Activated naive CD8-positive, alpha-beta T cell treated with anti-CD3 and anti-CD28 coated beads, Interleukin-2, amount 10 ng/mL, durations not matched to agents 7 days and 5 days (primary cell): Measurements from ENCODE around the gene RFX2. TPM values are rescaled to one million over a fixed set of nuclear protein-coding genes. Genes with fewer than 3 reads are reported as not detected.
"Not testable (repeated sequence)": the region's sequence is repeated elsewhere in the genome, so short reads cannot be mapped to it uniquely, and the experiment has no call there.

Source experiments
- ATAC-seq: fragments of 150-1000 bp; cut with Tn5 transposase; one replicate; pipeline ENCODE4 v1.10.0; 2021; ENCODE audit warnings: low read depth, moderate library complexity
- POLR2A ChIA-PET: fragments of 350-600 bp; sonication (Branson Sonifier 250); formaldehyde crosslinking; loops from one replicate; lab custom pipeline; 2021; ENCODE audit warnings: antibody characterized with exemption; lab: Charles Lee
- DNase-seq: peaks from one replicate; pipeline ENCODE4 v3.0.0; 2021
- H3K27ac Mint-ChIP-seq: one replicate; pipeline ENCODE4 v1.8.0; 2022; ENCODE audit warnings: mild to moderate bottlenecking, mixed read lengths
- H3K27me3 Mint-ChIP-seq: one replicate; pipeline ENCODE4 v1.8.0; 2022; ENCODE audit warnings: mild to moderate bottlenecking, moderate library complexity, mixed read lengths
- H3K36me3 Mint-ChIP-seq: one replicate; pipeline ENCODE4 v1.8.0; 2021; ENCODE audit warnings: mild to moderate bottlenecking, mixed read lengths
- H3K4me1 Mint-ChIP-seq: one replicate; pipeline ENCODE4 v1.8.0; 2021; ENCODE audit warnings: mixed read lengths
- H3K4me3 Mint-ChIP-seq: one replicate; pipeline ENCODE4 v1.8.0; 2022; ENCODE audit warnings: mild to moderate bottlenecking, moderate library complexity, mixed read lengths
- H3K9me3 Mint-ChIP-seq: one replicate; pipeline ENCODE4 v1.8.0; 2021; ENCODE audit warnings: mixed read lengths
- total RNA-seq, 2 experiments: library from RNA; stranded (reverse); gene quantifications; one replicate each; pipeline ENCODE4 v1.2.3, GENCODE V29; 2021

The RFX2 gene
- total RNA-seq, 2 experiments from 2014 or later = 9.9 to 12.2 TPM

GRCh38 chr19:6084821-6085220 is 25.5 kb downstream of the RFX2 start:
- peaks cover 27% of the 10 kb centered on the region for H3K4me1 Mint-ChIP-seq
- no peaks in the 10 kb centered on the region for H3K9me3 Mint-ChIP-seq
- no peaks in the 10 kb centered on the region for H3K27me3 Mint-ChIP-seq
- POLR2A ChIA-PET = no interaction called here
- DNase-seq (no peak), ATAC-seq (no peak)
- H3K27ac Mint-ChIP-seq = no peak overlapping the region
- peaks cover 3% of the 10 kb centered on the region for H3K36me3 Mint-ChIP-seq
- H3K4me3 Mint-ChIP-seq = no peak overlapping the region

DNA sequence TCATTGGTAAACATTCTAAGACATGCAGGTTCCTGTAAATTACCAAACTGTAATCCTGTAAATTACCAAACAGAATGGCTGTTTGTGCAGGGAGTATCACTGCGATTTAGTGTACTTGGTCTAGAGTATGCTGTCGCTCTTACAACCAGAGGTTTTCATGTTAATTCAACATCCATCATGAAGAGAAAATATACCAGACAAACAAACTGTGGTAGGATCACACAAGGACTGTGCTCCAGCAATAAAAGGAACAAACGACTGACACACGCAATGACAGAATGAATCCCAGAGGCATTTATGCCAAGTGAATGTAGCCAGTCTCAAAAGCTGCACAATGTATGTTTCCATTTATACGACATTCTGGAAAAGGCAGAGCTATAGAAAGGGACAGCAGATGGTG is 31.2 kb downstream of the RFX2 start:
- no peaks in the 10 kb centered on the region for H3K36me3 Mint-ChIP-seq
- H3K9me3 Mint-ChIP-seq = no peaks in the 10 kb centered on the region
- DNase-seq = no peak
- no peaks in the 10 kb centered on the region for H3K27me3 Mint-ChIP-seq
- H3K4me3 Mint-ChIP-seq = no peak overlapping the region
- POLR2A ChIA-PET = interaction anchor here (0.7 kb wide), 1 partner anchor 168 kb away, joined by 3 read pairs; no protein-coding TSS in a partner anchor
- no peak overlapping the region for H3K27ac Mint-ChIP-seq
- H3K4me1 Mint-ChIP-seq = peaks cover 5% of the 10 kb centered on the region
- ATAC-seq = no peak

DNA sequence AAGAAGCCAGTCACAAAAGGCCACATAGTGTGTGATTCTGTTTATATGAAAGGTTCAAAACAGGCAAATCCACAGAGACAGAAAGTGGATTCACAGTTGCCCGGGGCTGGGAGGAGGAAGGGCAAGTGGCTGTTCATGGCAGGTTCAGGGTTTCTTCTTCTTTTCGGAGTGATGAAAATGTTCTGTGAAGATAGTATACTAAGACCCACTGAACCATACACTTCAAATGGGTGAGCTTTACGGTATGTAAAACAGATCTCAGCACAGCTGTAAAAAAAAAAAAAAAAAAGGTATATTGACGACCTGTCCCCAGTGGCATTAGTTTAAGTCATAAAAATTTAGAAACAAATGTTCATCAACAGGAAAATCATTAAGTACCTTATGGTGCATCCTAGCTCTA is 32.2 kb downstream of the RFX2 start:
- POLR2A ChIA-PET = no interaction called here
- no peak overlapping the region for H3K27ac Mint-ChIP-seq

GRCh38 chr19:6076675-6077463 is 33.4 kb downstream of the RFX2 start:
- POLR2A ChIA-PET = no interaction called here
- Mint-ChIP-seq H3K4me1 (peaks cover 5% of the 10 kb centered on the region), H3K27me3 (no peaks in the 10 kb centered on the region), H3K36me3 (no peaks in the 10 kb centered on the region), H3K27ac (no peak overlapping the region), H3K9me3 (no peaks in the 10 kb centered on the region), H3K4me3 (no peak overlapping the region)
- DNase-seq (no peak), ATAC-seq (no peak)

More for the DNA sequence above, 32.2 kb downstream of the RFX2 start:
- no peaks in the 10 kb centered on the region for H3K27me3 Mint-ChIP-seq
- H3K4me3 Mint-ChIP-seq = no peak overlapping the region
- no peaks in the 10 kb centered on the region for H3K36me3 Mint-ChIP-seq
- peaks cover 5% of the 10 kb centered on the region for H3K4me1 Mint-ChIP-seq
- DNase-seq (no peak), ATAC-seq (no peak)
- H3K9me3 Mint-ChIP-seq = no peaks in the 10 kb centered on the region

DNA sequence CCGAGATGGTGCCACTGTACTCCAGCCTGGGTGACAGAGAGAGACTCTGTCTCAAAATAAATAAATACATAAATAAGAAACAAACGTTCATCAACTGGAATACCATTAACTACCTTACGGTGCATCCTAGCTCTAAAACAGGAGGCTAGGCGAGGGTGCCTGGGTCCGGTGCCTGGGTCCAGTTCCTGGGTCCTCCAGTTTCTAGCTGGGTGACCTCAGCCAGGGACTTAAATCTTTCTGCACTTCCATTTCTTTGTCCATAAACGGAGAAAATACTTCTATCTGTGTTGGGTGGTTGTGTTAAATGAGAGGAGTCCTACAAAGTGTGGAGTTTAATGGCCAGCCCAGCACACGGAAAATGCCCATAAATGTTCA is 34.0 kb downstream of the RFX2 start:
- H3K27me3 Mint-ChIP-seq = no peaks in the 10 kb centered on the region
- DNase-seq (no peak), ATAC-seq (no peak)
- no peak overlapping the region for H3K4me3 Mint-ChIP-seq
- H3K4me1 Mint-ChIP-seq = peaks cover 5% of the 10 kb centered on the region
- H3K36me3 Mint-ChIP-seq = no peaks in the 10 kb centered on the region
- POLR2A ChIA-PET = no interaction called here
- H3K27ac Mint-ChIP-seq = no peak overlapping the region
- no peaks in the 10 kb centered on the region for H3K9me3 Mint-ChIP-seq

GRCh38 chr19:6074709-6075403 is 35.4 kb downstream of the RFX2 start:
- H3K9me3 Mint-ChIP-seq = no peaks in the 10 kb centered on the region
- POLR2A ChIA-PET = no interaction called here
- no peak overlapping the region for H3K27ac Mint-ChIP-seq
- no peaks in the 10 kb centered on the region for H3K27me3 Mint-ChIP-seq
- peaks cover 2% of the 10 kb centered on the region for H3K4me1 Mint-ChIP-seq
- ATAC-seq (no peak), DNase-seq (no peak)
- no peak overlapping the region for H3K4me3 Mint-ChIP-seq
- no peaks in the 10 kb centered on the region for H3K36me3 Mint-ChIP-seq

DNA sequence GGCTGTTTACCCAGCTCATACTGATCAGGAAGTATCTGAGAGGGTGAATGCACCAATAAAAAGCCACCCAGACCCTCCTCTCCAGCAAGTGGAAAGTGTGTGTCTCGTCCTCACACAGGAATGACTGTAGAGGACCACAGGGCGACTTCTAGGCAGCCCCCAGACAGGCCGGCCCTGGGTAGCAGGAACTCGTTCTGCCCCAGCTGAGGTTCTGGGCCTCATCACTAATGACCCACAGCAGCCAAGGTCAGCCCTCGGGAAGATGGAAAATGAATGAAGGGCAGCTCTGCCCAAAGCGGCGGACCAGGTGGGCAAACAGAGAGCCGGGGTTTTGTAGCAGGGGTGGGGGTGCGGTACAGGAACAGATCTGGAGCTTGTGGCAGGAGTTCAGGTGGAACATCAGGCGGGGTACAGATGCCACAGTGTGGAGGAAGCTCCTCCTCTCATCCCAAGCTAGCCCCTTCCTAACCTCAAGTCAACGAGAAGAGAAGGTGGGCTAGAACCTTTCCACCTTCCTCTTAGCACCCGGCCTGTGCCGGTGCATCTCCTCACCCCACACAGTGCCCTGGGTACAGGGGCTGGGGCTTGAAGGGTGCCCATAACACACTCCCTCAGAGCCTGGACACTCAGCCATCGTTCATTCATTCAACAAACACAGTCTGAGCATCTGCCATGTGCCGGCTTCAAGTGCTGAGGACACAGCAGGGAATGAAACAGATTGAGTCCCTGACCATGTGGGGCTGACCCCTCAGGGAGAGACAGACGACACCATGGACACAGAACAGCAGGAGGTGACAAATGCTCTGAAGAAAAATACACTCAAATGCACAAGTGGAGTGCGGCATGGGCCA is 36.2 kb downstream of the RFX2 start:
- Mint-ChIP-seq H3K27ac (peak overlapping the region; percentile 18), H3K4me1 (peaks cover 8% of the 10 kb centered on the region), H3K9me3 (peaks cover 6% of the 10 kb centered on the region), H3K36me3 (peaks cover 6% of the 10 kb centered on the region), H3K27me3 (no peaks in the 10 kb centered on the region), H3K4me3 (no peak overlapping the region)
- ATAC-seq (no peak), DNase-seq (no peak)
- POLR2A ChIA-PET = no interaction called here

DNA sequence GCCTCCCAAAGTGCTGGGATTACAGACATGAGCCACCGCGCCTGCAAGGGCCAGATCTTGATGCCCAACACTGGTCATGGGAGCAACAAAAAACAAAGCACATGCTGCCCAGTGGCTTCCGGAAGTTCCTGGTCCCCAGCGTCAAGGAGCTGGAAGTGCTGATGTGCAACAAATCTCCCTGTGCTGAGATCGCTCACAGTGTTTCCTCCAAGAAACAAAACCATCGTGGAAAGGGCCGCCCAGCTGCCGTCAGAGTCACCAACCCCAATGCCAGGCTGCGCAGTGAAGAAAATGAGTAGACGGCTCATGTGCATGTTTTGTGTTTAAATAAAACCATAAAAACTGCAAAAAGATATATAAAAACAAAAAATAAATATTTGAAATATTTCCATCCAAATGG is 37.1 kb downstream of the RFX2 start:
- ATAC-seq, POLR2A ChIA-PET, H3K27ac Mint-ChIP-seq, H3K36me3 Mint-ChIP-seq, H3K4me1 Mint-ChIP-seq, H3K27me3 Mint-ChIP-seq, DNase-seq, H3K9me3 Mint-ChIP-seq, H3K4me3 Mint-ChIP-seq: not testable (repeated sequence)

- no peaks in the 10 kb centered on the region for H3K27me3 Mint-ChIP-seq
- H3K9me3 Mint-ChIP-seq = peaks cover 6% of the 10 kb centered on the region
- no peak for ATAC-seq
- H3K4me1 Mint-ChIP-seq = peaks cover 8% of the 10 kb centered on the region
- H3K4me3 Mint-ChIP-seq = no peak overlapping the region
- DNase-seq = no peak
- no peak overlapping the region for H3K27ac Mint-ChIP-seq
- POLR2A ChIA-PET = no interaction called here
- H3K36me3 Mint-ChIP-seq = peaks cover 6% of the 10 kb centered on the region
These were observed 38.4 kb downstream of the RFX2 start for GRCh38 chr19:6071875-6072274.

- DNase-seq = no peak
- no peak overlapping the region for H3K27ac Mint-ChIP-seq
- H3K9me3 Mint-ChIP-seq = peaks cover 6% of the 10 kb centered on the region
- H3K4me1 Mint-ChIP-seq = peaks cover 12% of the 10 kb centered on the region
- POLR2A ChIA-PET = no interaction called here
- H3K27me3 Mint-ChIP-seq = peaks cover 4% of the 10 kb centered on the region
- ATAC-seq = no peak
- H3K36me3 Mint-ChIP-seq = peaks cover 6% of the 10 kb centered on the region
- no peak overlapping the region for H3K4me3 Mint-ChIP-seq
These were observed 39.4 kb downstream of the RFX2 start for GRCh38 chr19:6070720-6071485.

GRCh38 chr19:6070207-6070681 is 40.1 kb downstream of the RFX2 start:
- DNase-seq = no peak
- H3K9me3 Mint-ChIP-seq = peaks cover 6% of the 10 kb centered on the region
- no peak overlapping the region for H3K4me3 Mint-ChIP-seq
- H3K36me3 Mint-ChIP-seq = peaks cover 6% of the 10 kb centered on the region
- no peak overlapping the region for H3K27ac Mint-ChIP-seq
- peaks cover 8% of the 10 kb centered on the region for H3K27me3 Mint-ChIP-seq
- peaks cover 15% of the 10 kb centered on the region for H3K4me1 Mint-ChIP-seq
- ATAC-seq = peak; percentile 28
- POLR2A ChIA-PET = no interaction called here

DNA sequence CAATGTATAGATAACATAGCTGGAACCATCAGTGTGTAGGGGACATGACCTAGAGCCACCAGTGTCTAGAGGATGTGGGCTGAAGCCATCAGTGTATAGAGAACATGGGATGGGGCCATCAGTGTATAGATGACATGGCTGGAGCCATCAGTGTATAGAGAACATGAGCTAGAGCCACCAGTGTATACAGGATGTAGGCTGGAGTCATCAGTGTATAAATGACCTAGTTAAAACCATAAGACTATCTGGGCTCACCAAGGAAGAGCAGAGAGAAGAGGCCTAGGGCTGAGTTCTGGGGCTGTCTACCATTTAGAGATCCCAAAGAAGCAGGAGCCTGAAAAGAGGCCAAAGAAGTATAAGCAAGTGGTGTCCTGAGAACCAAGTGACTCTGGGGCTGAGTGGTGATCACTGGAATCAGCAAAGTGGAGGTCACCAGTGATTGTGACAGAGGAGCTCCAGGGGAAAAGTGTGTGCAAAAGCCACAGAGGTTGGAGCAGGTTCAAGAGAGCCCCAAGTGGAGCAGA is 41.0 kb downstream of the RFX2 start:
- Mint-ChIP-seq H3K4me3 (no peak overlapping the region), H3K9me3 (peaks cover 6% of the 10 kb centered on the region), H3K27me3 (peaks cover 8% of the 10 kb centered on the region), H3K27ac (peak overlapping the region; percentile 26), H3K36me3 (peaks cover 6% of the 10 kb centered on the region), H3K4me1 (peaks cover 17% of the 10 kb centered on the region)
- ATAC-seq (peak; percentile 73), DNase-seq (no peak)
- POLR2A ChIA-PET = no interaction called here
